GM19238 (cell line): Measurements from ENCODE around the gene IL32.
A peak's percentile ranks its signal among the peaks of the same experiment; 100 is the strongest.

ENCODE experiments used
- DNase-seq: peaks from one replicate; pipeline ENCODE4 v3.0.0; 2011; ENCODE audit warnings: low spot score; ENCODE audit not compliant: insufficient read length

Gene IL32, protein sequence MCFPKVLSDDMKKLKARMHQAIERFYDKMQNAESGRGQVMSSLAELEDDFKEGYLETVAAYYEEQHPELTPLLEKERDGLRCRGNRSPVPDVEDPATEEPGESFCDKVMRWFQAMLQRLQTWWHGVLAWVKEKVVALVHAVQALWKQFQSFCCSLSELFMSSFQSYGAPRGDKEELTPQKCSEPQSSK

DNA sequence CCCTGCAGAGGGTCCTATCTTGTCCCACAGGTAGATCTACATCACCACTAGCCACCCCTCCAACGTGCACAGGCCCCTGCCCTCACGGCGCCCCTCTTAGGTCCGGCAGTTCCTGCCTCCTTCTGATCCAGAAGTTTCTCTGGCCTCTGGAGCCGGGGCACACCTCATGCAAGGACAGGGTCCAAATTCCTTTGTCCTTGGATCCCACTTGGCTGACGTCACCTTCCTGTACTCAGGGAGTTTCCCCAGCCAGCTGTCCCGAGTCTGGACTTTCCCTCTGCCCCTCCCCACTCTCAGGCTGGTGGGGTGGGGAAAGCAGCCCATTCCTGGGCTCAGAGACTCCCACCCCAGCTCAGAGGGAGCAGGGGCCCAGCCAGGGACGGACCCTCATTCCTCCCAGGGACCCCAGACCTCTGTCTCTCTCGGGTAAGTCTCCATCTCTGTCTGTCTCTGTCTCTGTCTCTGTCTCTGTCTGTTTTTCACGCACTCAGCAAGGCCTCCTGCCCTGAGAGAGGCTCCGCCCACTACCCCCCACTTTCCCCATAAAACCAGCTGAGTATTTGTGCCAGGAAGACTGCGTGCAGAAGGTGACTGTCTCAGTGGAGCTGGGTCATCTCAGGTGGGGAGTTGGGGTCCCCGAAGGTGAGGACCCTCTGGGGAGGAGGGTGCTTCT is at the start of gene IL32:
Gene IL32 (plus strand): TSS at position 572 of the 673 bp plus-strand sequence. CDS start 172 bp downstream, outside the sequence.
- no peak for DNase-seq

DNA sequence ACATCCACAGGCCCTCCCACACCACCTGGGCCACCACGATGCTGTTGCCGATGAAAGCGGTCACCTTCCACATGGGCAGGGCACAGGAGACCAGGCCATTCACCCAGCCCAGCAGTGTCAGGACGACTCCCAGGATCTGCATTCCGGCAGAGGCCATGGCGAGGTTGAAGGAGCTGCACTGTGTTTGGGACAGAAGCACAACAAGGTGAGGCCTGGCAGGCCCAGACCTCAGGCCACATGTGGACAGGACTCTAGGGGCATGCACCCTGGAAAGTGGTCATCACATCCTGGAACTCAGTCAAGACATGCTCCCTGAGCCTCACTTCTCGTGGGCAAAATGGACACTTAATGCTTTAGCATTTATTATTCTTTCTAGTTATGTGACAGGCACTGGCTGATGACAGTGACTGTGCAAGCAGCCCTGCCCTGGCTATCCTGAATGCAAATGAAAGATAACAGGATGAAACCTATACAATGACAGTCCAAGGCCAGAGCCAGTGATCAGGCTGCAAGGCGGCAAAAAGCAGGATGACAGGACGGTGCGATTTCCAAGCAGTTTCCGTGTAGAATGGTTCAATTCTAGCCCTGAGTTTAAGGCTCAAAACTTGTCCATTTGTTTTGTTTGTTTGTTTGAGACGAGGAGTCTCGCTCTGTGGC is 49.4 kb upstream of the IL32 start:
- no peak for DNase-seq

DNA sequence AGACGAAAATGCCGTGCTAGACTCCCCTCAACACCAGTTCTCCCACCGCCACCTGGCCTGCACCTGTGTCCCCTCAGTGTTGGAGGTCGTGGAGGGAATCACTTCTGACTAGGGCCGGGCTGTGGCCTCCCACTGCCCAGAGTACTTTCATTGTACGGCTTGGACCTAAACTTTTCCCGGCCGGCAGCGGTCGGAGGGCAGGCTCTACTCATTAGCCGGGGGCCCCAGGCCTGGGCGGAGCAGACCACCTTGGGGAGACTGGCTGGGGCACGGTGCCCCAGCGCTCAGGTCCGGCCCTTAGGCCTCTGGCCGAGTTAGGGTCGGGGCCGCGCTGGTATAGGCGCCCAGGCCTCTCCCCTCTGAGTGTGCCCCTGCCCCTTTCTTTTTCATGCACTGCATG is 48.1 kb upstream of the IL32 start:
- DNase-seq = no peak

DNA sequence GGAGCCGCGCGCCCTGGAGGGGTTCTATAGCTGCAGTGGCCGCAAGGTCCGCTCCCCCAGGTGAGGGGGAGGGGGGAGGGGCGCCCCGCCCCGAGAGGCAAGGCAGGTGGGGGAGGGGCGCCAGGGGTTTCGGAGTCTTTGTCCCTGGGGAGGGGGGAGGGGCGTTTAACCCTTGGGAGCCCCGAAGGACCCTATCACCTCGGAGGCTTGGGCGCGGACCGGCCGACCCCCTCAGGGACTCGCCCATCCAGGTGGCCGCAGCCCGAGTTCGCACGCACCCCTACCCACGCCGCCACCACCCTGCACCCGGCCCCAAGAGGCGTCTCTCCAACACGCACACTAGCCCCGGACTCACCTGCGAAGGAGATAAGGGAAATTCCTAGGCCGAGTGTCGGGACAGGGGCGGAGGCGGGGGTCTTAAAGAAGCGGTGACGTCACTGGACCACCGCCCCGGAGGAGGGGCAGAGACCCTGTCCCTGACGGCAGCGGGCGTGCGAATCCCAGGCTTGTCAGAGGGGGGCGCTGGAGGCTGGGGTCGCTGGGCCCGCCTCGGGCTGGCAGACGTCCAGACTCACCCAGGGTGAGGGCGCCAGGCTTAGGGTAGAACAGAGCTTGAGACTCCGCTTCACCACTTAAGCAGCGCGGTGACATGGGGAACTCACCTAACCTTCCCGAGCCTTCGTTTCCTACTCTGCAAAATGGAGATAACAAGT is 47.5 kb upstream of the IL32 start, which contains the start of gene CLDN6:
Gene CLDN6 (minus strand): TSS at position 390 of the 713 bp plus-strand sequence. CDS start 2,162 bp downstream, outside the sequence.
- no peak for DNase-seq

DNA sequence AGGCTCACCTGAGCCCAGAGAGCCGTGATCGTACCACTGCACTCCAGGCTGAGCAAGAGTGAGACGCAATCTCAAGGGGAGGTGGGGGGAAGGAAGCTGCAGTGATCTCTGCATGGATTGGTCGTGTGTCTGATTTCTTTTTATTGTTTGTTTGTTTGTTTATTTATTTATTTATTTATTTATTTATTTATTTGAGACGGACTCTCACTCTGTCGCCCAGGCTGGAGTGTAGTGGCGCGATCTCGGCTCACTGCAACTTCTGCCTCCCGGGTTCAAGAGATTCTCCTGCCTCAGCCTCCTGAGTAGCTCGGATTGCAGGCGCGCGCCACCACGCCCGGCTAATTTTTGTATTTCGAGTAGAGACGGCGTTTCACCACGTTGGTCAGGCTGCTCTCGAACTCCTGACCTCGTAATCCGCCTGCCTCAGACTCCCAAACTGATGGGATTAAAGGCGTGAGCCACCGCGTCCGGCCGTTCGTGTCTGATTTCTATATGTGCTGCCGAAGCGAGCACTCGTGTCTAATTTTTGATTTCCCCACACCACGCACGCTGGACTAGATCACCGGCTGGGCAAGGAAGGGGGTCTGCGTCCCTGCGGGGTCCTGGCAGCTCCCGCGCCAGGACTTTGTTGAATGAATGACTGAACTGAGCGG is 45.7 kb upstream of the IL32 start:
- DNase-seq = no peak

DNA sequence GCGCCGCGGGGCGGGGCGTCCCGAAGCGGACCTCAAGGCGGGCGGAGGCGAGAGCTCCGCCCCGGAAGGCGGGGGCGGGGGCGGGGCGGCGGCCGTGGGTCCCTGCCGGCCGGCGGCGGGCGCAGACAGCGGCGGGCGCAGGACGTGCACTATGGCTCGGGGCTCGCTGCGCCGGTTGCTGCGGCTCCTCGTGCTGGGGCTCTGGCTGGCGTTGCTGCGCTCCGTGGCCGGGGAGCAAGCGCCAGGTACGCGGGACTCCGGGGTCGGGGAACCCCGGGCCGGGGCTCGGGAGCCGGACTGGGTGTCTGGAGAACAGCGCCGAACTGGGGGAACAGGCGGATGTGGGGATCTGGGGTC is 45.2 kb upstream of the IL32 start, which contains the start of gene TNFRSF12A:
Gene TNFRSF12A (plus strand): TSS at position 122 of the 357 bp plus-strand sequence. CDS start 30 bp downstream, at position 152.
- peak; percentile 90 for DNase-seq

DNA sequence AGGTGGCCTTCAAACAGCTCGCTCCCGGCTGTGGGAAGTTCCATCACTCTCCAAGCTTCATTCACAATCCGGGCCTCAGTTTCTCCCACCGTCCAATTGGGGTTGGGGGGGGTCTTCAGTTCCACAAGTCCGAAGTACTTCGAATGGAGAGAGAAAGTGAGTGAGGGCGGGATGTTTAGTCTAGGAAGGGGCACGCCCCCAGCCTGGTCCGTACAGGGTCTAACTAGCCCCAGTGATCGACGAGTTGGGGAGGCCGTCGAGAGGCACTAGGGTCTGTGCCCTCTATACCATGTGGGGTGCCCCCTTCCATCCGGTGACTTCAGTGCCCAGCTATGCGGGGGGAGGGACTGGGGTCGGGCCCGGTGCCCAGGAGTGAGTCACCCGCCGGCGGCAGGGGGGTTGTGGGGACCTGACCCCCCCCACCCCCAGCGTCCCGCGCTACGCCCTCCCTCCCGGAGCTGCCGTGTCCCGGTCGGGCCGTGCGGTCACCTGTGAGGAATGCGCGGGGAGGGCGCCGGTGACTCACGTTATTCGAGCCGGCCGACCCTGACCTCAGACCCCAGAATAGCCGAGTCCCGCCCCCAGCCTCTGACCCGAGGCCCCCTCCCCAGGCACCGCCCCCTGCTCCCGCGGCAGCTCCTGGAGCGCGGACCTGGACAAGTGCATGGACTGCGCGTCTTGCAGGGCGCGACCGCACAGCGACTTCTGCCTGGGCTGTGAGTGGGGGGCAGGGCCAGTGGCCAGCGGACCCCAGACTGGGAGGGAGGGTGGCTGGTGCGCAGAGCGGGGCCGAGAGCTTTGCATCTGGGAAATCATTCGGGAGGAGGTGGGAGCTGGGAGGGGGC is 44.6 kb upstream of the IL32 start:
- DNase-seq = no peak

DNA sequence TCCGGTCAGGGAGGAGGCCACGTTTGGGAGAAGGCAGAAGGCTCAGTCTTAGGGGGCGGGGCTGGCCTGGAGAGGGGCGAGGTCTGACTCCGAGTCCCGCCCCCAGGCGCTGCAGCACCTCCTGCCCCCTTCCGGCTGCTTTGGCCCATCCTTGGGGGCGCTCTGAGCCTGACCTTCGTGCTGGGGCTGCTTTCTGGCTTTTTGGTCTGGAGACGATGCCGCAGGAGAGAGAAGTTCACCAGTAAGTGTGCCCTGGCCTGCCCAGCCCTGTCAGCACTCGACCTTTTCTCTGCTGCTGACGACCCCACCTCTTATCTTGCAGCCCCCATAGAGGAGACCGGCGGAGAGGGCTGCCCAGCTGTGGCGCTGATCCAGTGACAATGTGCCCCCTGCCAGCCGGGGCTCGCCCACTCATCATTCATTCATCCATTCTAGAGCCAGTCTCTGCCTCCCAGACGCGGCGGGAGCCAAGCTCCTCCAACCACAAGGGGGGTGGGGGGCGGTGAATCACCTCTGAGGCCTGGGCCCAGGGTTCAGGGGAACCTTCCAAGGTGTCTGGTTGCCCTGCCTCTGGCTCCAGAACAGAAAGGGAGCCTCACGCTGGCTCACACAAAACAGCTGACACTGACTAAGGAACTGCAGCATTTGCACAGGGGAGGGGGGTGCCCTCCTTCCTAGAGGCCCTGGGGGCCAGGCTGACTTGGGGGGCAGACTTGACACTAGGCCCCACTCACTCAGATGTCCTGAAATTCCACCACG is 43.8 kb upstream of the IL32 start:
- DNase-seq = peak; percentile 77

DNA sequence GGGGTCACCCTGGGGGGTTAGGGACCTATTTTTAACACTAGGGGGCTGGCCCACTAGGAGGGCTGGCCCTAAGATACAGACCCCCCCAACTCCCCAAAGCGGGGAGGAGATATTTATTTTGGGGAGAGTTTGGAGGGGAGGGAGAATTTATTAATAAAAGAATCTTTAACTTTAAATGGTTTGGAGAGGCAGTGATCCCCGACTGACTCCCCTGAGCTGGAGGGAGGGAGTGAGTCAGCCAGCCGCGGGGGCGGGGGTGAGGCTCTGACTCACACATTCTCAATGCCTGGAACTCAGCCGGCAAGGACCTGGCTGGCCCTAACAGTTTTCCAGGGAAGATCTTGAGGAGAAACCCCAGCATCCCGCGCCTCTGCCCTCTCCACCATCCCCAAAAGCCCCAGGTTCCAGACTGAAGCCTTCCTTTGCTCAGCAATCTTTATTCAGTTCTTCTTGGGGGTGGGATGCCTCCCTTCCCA is 43.2 kb upstream of the IL32 start:
- no peak for DNase-seq

DNA sequence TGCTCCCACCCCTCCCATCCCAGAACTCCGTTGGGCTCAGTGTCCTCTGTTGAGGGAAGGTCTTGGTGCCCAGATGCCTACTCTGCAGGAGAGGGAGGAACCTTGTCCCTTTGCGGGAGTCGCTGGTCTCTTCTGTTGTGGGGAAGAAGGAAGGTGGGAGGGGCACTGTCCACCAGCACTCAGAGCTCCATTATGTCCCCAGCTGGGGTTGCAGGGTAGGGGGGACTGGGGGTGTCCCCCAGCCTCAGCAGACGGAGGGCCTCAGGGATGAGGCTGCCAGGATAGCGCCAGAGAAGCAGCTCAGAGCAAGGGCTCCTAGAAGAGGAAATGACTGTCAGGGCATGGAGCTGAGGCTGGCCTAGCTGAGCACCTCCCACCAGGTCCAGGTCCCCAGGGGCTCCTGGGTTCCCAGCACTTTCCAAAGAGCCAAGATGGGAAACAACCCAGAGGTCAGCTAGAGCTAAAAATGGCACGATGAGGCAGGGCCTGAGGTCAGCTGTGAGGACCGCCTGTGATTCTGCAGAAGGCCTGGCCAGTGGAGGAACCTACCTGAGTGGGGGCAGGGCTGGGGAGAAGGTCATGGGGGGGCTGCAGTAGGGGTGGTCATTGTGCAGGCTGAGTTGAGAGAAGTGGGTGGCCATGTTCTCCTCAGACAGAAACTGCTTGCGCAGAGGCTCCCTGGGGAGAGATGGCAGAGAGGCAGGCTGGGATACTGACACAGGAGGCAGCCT is 42.6 kb upstream of the IL32 start:
- no peak for DNase-seq

DNA sequence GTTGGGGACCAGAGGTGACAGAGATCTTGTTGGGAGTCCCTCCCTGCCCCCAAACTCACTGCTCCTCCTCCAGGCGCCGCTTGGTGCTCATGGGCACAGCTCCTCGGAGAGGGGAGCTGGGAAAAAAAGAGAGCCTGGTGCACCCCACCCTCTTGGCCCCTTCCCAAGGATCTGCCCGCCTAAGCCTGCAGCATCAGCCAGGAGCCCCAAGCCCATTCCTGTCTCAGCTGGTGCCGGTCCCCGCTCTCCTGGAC is 42.1 kb upstream of the IL32 start:
- no peak for DNase-seq

DNA sequence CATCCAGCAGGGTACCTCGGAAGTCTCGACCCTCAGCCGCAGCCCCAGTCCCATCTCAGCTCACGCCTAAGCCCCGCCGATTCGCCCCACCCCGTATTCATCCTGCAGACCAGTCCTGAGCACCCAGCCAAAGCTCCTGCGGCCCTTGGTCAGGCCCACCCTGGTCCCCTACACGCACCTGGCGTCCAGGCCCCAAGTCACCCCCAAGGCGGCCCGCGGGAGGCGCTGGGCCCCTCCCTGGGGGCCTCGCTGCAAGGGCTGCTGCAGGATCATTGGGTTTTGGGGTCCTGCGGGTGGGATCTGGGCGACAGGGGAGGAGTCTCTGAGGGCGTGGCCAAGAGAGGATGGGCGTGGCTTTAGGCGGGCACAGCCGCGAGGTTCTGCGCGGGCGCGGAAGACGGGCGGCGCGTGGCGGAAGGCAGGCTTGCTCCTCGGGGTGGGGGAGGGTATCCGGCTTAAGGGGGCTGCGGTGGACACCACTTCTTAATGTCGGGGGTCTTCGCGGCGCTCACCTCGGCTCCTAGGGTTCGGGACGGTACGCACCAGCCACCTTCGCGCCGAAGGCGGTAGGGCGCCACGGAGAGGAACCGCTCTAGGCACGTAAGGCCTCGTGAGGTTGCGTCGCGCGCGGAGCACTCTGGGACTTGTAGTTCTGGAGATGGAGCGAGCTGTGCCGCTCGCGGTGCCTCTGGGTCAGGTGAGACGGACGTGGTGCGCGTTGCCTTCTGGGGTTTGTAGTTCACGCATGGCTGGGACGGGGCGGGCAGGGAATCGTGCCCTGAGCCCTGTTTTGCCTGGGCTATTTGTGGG is 41.6 kb upstream of the IL32 start, which contains the start of the genes HCFC1R1 and THOC6:
Gene HCFC1R1 (minus strand): TSS at position 274 of the 810 bp plus-strand sequence. CDS start 1 bp downstream, at position 273.
Gene THOC6 (plus strand): TSS at position 367 of the 810 bp plus-strand sequence. CDS start 292 bp downstream, at position 659.
- peak; percentile 95 for DNase-seq

DNA sequence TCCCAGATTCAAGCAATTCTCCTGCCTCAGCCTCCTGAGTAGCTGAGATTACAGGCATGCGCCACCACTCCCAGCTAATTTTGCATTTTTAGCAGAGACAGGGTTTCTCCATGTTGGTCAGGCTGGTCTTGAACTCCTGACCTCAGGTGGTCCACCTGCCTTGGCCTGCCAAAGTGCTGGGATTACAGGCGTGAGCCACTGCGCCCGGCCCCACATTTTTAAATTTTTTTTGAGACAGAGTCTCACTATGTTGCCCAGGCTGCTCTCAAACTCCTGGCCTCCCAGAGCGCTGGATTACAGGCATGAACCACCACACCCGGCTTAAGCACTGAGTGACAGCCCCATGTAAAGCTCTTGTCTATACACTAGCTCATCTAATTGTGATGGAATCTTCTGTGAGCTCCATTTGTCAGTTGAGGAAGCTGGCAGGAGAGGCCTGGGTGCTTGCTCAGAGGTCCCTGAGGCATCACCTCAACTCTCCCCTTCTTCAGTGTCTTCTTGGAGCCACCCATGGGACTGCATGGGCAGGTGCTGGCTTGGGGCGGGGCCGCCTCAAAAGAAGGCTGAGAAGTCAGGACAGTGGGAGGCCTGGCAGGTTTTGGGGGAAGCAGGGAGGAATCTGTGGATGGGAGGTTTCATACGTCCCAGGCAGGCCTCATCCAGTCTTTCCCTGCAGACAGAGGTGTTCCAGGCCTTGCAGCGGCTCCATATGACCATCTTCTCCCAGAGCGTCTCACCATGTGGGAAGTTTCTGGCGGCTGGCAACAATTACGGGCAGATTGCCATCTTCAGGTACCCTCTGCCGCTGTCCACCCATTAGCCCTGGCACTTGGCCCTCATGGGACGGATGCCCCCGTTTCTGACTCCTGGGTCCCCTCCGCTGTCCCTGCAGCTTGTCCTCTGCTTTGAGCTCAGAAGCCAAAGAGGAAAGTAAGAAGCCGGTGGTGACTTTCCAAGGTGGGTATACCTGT is 40.1 kb upstream of the IL32 start:
- DNase-seq = no peak

DNA sequence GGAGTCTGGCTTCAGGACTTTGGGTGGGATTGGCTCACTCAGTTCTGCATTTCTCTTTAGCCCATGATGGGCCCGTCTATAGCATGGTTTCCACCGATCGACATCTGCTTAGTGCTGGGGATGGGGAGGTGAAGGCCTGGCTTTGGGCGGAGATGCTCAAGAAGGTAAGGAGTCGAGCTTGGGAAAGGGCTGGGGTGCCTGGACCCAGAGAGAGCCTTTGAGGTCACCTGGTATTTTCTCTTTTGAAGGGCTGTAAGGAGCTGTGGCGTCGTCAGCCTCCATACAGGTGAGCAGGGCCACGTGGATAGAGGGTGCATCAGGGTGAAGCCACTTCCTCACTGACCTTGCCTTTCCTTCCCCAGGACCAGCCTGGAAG is 39.4 kb upstream of the IL32 start:
- no peak for DNase-seq

DNA sequence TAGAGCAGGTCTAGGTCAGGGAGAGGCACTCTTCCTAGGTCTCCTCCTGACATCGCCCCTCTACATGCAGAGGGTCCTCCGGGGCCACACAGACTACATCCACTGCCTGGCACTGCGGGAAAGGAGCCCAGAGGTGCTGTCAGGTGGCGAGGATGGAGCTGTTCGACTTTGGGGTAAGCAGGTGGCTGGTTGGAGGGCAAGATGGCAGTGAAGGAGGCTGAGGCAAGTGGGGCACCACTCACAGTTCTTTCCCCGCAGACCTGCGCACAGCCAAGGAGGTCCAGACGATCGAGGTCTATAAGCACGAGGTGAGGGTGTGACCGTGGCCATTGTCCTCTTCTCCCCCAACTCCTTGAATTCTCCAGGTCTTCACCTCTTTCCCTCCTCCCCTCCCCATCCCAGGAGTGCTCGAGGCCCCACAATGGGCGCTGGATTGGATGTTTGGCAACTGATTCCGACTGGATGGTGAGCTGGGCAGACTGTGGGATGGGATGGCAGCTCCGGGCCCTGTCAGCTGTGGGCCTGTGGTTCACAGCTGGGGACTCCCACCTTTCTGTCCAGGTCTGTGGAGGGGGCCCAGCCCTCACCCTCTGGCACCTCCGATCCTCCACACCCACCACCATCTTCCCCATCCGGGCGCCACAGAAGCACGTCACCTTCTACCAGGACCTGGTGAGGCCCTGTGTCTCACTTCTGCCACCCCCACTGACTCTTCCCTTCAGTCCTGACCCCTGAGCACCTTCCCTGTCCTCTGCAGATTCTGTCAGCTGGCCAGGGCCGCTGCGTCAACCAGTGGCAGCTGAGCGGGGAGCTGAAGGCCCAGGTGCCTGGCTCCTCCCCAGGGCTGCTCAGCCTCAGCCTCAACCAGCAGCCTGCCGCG is 38.6 kb upstream of the IL32 start:
- no peak for DNase-seq

DNA sequence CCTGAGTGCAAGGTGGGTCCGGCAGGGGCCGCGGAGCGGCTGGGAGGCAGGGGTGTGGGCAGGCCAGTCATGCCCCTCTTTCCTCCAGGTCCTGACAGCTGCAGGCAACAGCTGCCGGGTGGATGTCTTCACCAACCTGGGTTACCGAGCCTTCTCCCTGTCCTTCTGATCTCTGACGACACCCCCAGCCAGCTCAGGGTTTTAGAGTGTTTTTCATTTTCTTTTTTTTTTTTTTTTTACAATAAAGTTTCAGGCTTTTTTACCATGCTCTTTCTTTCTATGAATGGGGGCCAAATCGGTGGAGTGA is 38.0 kb upstream of the IL32 start:
- no peak for DNase-seq
